ENCODE measurements around the gene GOLGA6D.
"Not testable (repeated sequence)": the region's sequence is repeated elsewhere in the genome, so short reads cannot be mapped to it uniquely, and the experiment has no call there.

Gene GOLGA6D, protein sequence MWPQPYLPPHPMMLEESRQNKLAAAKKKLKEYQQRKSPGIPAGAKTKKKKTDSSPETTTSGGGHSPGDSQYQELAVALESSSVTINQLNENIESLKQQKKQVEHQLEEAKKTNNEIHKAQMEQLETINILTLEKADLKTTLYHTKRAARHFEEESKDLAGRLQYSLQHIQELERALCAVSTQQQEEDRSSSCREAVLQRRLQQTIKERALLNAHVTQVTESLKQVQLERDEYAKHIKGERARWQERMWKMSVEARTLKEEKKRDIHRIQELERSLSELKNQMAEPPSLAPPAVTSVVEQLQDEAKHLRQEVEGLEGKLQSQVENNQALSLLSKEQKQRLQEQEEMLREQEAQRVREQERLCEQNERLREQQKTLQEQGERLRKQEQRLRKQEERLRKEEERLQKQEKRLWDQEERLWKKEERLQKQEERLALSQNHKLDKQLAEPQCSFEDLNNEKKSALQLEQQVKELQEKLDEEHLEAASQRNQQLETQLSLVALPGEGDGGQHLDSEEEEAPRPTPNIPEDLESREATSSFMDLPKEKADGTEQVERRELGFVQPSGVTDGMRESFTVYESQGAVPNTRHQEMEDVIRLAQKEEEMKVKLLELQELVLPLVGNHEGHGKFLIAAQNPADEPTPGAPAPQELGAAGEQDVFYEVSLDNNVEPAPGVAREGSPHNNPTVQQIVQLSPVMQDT

DNA sequence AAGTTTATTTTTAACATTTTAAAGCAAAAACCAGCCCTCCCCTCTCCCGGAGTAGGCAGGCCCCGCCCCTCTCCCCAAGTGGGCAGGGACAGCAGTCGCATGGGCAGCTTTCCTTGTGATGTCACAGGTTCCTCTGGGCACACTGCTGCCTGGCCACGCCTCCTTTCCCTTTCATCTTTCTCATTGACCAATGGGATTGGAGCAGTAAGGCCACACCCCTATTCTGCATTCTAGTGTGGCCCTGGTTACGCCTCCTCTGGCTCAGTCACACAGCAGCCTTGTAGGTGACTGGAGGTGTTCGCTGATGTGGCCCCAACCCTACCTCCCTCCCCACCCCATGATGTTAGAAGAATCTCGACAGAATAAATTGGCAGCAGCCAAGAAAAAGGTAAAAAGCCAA lies at the start of gene GOLGA6D:
GOLGA6D (plus strand) TSS at position 264 of the 400 bp plus-strand sequence; CDS start at position 305, 41 bp downstream.
- DNase-seq (ENCODE audit: low read depth), result not testable (repeated sequence)

DNA sequence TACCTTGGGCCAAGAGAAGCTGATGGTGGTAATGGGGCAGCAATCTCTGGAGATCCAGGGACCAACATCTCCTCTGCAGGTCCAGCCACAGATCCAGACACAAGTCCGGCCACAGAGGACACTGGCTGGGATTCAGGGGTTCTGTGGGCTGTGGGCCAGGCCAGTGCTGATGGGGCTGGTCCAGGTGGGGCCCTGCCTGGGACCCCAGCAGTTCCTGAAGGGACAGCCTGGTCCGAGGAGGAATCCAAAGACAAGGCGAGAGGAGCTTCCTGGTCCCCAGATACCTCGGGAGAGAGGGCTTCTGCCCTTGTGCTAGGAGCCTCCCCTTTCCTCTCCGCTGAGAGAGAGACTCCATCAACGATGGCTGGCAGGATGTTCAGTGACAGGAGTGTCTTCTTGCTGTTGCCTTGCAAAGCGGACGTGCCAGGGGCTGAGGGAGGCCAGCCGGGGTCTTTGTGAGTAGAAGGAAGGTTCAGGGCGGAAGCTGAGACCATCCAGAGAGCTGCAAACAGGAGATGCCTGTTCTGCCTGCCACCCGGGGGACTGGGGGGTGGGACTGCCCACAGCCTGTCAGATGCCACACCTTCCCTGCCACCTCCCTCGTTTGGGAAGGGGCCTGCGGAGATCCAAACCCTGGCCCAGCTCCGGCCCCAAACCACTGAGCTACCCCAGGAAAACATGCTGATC lies 49.0 kb upstream of the GOLGA6D start:
- DNase-seq (ENCODE audit: low read depth), result no peak

DNA sequence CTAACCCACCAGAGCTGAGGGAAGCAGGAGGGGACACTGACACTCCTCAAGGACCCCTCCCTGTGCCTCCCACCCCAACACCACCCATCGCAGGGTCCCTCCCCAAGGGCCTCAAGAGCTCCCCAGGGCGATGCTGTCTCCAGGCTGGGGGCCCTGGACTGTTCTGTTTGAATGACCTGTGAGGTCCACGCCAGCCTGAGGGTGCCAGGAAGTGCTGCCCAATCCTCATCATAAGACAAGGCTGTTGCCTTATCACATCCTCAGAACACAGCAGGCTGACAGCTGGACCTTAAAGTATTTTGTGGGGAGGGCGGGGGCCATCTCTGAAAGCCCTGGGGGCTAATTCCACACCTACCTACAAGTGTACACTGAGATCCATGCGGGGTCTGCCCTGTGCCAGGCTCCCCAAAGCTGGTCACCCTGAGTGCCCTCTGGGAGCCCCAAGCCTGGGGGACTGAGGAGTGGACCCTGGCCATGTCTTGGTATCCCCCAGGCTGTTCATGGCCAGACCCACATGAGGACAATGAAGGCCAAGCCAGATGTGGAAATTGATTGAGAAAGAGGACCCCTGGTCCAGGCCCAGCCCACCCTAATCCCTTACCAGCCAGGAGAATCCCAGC lies 48.3 kb upstream of the GOLGA6D start:
- DNase-seq (ENCODE audit: low read depth), result no peak

DNA sequence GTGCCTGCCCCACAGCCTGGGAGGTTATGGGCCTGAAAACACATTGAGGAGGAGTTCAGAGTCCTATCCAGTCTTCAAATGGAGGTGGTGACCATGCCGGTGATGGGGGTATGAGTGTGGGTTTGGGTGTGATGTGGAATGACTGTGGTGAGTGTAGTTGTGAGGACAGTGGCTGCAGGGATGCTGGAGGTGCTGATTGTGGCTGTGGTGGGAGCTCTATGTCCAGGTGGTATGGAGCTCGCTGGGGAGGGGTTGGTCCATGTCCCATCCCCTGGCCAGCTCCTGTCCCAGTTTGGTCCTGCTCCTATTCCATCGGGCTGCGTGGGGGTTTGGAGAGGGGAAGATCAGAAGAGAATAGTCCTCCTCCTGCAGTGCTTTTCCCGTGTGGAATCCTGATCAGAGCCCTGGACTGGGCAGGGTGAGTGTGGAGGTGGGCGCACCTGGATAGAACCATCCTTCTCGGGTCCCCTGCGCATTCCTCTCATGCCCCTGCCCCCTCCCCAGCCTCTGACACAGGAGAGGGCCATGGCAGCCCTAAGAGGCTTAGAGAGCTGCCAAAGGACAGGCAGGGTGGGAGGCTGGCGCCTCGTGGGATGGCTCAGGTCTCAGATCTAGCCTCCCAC lies 47.5 kb upstream of the GOLGA6D start:
- DNase-seq (ENCODE audit: low read depth), result no peak

DNA sequence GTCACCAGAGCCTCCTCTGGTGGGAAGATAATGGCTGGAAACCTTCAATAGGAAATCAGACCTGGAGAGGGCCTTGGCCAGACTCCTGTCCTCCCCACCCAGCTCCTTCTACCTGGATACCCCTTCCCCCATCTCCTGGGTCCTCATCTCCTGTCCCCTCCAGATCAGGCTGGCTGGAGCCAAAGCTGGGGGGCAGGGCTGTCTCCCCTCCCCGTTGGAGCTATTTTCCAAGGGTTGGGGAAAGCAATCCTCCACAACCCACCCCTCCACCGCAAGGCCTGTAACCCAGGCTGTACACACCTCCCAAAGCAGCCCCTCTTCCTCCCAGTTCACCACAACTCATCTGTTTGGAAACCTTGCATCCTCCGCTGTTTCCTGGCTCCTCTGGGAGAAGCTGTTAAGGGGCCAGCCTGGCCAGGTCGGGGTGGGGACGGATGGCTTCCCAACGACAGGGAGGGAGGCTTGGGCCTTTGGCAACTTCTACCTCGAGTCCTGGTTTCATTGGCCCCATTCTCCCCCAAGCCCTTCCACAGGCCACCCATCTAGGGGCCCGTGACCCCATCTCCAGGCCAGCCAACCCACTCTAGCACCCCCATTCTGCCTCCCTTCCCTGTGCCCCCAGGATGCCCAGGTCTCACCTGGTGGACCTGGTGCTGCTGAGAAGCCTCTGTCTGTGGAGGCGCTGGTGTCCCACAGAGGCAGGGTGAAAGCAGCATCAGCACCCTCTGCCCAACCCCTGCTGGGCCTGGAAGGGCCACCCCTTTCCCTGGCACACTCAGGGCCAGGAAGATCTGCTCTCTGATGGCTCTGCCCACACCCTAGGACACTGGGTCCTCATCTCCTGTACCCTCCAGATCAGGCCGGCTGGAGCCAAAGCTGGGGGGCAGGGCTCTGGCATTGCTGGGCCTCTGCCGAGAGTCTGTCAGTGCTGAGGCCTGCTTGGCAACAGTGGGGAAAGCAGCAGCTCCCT lies 46.6 kb upstream of the GOLGA6D start:
- no peak for DNase-seq (ENCODE audit: low read depth)

DNA sequence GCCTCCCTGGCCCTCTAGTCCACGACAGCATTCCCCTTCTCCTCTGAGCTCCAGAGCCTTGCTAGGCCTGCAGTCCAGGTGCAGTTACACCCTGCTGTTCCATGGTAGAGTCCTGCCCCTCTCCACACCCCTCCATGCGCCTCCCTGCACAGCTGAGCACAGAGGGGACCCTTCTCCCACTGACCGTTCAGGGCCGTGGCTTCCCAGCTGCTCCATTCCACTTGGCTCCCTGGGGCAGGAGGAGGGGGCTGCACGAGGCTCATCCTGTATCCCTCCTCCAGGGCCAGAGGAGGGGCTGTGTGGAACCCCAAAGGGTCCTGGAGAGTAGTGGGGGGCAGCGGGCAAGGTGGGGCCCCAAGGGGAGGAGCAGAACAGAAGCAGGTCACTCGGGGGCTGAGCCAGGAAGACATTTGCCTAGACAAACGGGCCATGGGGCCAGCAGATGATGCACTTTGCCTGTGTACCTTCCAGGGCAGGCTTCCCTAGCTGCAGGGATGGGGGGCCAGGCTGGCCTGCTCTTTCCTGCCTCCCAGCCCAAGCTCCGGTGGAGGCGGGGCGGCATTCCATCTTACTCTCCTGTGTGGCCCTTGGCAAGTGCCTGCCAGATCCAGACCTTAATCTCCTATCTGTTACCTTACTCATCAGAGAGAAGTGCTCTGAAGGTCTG lies 45.2 kb upstream of the GOLGA6D start:
- no peak for DNase-seq (ENCODE audit: low read depth)

DNA sequence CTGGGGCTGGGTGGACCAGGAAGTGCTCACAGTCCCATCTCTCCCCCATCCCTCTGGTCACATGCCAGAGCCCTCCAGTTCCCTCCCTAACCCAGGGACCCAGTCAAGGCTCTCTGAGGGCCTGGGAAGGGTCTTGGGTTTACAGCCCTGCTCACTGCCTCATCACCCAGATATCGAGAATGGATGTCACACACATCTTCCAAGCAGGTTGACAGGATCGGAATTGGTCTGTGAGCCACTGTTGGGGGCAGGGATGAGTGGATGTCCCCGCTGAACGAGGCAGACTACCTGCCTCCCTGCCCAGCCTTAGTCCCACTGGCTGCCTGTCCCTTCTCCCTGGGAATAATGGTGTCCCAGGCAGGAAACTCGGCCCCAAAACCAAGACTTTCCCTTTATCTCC lies 44.5 kb upstream of the GOLGA6D start:
- DNase-seq (ENCODE audit: low read depth), result no peak

DNA sequence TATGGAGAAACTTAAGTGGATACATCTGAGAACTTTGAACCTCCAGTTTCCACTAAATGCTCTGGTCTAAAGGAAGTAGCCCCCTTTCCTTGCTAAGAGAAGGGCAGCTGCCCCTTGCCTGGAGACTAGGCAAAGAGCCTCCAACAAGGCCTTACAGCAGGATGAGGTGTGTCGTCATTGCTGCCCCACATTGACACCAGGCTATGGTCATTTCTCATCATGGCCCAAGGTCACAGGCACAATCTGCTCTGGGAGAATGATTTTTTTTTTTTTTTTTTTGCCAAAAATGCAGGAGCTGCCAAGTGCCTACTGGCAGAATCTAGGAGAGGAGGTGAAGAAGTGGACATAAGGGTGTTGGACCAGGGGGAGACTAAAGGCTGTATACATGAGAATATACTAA lies 36.9 kb upstream of the GOLGA6D start:
- not testable (repeated sequence) for DNase-seq (ENCODE audit: low read depth)

DNA sequence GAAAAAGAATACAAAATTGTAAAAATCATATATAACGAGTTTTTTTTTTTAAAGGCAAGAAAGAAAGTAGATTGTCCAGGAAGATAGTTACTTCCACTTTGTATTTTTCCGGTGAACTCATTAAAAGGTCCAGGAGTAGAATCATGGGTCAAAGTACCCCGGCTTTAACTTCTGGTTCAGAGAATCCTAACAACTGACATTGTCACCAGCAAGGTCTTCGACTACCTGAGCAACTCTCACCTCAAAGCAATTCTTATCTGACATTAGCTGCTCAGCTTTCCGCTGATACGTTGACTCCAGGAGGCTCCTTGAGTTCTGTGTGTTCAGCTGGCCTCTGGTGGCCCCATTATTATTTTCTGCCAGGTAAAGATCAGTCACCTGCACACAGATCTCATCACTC lies 33.6 kb upstream of the GOLGA6D start:
- DNase-seq (ENCODE audit: low read depth), result not testable (repeated sequence)

DNA sequence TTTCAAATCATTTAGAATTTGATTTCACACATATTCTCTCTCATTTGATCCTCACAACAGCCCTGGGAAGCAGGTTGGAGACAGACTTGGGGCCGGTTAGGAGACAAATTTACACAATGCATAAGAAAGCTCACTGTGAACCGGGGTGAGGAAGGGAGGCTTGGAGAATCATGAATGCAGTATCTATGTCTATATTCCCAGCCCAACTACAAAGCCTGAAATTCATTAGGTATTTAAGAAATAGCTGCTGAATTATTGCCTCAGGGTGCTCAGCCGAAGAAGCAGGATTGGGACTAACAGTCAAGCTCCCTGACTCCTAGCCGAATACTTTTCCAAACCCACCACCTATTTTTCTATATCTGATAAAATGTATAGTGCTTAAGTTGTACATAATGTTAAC lies 32.9 kb upstream of the GOLGA6D start:
- DNase-seq (ENCODE audit: low read depth), result no peak

DNA sequence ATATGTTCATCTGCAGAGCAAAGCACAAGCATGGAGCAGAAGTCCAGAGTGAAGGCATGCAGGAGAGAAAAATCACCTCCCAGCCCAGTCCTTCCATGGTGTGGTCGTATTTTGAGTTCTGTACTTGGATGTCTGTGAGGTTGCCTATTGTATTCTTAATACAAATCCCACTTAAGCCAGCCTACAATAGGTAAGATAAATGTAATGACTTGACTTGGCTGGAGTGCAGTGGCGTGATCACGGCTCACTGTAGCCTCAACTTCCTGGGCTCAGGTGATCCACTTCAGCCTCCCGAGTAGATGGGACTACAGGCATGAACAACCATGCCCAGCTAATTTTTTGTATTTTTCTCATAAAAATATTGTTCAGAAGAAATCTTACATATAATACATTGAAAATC lies 31.3 kb upstream of the GOLGA6D start:
- not testable (repeated sequence) for DNase-seq (ENCODE audit: low read depth)

DNA sequence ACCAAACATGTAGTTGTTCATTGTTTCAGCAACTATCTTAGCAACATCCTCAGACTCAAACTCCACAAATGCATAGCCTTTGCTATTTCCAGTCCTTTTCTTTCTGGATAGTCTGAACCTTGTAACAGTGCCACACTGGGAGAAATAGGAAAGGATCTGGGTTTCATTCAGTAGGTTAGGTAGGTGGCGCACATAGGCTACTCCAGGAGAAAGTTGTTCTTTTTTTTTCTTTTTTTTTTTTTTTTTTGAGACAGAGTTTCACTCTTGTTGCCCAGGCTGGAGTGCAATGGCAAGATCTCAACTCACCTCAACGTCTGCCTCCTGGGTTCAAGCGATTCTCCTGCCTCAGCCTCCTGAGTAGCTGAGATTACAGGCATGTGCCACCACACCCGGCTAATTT lies 30.4 kb upstream of the GOLGA6D start:
- DNase-seq (ENCODE audit: low read depth), result not testable (repeated sequence)

DNA sequence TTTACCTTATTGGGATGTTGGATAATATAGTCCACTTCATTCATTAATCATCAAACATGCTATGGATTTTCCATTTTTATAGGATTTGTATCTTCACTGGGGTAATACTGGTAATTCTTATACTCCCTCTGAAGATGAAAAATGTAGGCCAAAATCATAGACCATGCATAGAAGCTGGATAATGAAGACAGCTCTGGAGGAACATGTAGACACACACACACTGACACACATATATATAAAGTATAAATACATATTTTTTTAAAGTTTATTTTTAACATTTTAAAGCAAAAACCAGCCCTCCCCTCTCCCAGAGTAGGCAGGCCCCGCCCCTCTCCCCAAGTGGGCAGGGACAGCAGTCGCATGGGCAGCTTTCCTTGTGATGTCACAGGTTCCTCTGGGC lies 24.6 kb upstream of the GOLGA6D start, which contains the start of gene GOLGA6C:
GOLGA6C (plus strand) TSS at position 301 of the 400 bp plus-strand sequence. CDS start 265 bp downstream, outside the sequence.
- DNase-seq (ENCODE audit: low read depth), result not testable (repeated sequence)

DNA sequence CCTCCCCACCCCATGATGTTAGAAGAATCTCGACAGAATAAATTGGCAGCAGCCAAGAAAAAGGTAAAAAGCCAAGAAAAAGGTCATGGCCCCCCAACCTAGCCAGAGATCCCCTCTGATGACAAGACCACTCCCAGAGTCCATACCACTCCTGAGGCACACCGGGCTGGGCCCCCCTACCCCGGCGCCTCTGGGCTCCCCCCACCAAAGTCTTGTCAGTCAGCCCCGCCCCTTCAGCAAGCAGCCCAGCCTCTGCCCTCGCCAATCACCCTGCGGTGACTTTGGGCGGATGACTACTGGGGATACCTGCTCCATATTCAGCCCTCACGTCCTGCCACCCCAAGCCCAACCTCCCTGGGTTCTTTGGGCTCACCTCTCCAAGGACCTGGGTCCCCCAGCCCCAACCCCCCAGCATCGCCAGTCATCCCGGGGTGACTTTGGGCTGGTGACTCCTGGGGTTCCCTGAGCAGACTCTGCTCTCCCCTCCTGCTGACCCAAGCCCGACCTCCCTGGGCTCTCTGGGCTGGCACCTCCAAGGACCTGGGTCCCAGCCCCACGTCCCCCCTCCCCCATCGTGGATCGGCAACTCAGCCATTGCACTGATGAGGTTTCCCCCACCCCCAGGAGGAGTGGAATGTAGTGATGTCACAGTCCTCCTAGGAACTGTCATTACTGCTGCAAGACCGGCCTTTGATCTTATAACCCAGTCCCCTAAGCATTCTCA lies 23.9 kb upstream of the GOLGA6D start:
- DNase-seq (ENCODE audit: low read depth), result not testable (repeated sequence)

DNA sequence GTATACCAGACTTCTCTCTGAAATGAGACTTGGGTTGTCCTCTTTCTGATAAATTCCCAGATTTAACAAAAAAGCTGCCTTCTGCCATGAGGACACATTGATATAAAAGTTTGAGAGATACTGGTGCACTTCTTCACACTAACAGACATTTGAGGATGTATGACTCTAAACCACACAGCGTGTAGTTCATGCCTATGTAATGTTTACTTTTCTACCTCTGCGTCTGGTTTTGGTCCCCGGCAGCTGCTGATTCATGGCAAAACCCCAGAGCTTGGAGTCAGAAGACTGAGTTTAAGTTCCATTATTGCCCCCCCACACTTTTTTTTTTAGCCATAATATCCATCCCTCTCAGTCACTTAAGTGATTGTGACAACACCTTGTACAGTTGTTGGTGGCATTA lies 22.8 kb upstream of the GOLGA6D start:
- DNase-seq (ENCODE audit: low read depth), result not testable (repeated sequence)

DNA sequence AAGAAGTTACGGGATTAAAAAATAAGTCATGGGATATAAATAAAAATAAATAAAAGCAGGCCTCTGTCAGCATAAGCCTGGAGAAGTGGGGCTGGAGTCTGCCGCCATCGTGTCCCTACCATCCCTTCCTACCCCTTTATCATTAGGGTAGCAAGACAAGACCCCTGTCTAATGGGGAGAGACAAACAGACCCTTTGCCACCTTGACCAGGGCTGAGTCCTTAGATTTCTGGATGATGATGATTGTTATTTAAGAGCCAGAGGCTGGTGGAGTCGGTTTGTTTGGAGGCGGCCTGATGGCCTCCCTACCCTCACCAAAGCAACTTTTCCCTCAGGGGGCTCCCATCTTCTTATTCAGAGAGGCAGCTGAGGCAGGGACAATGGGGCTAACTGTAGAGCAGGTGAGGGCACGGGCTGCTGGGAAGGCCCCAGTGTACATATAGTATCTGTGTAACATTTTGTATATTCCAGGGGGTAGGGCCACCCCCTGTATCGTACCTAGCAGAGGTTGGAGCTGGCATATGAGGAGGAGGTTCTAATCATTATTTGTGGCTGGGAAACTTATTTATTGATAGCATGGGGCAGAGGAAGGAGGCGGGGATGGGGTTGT lies 8.8 kb upstream of the GOLGA6D start:
- DNase-seq (ENCODE audit: low read depth), result not testable (repeated sequence)

DNA sequence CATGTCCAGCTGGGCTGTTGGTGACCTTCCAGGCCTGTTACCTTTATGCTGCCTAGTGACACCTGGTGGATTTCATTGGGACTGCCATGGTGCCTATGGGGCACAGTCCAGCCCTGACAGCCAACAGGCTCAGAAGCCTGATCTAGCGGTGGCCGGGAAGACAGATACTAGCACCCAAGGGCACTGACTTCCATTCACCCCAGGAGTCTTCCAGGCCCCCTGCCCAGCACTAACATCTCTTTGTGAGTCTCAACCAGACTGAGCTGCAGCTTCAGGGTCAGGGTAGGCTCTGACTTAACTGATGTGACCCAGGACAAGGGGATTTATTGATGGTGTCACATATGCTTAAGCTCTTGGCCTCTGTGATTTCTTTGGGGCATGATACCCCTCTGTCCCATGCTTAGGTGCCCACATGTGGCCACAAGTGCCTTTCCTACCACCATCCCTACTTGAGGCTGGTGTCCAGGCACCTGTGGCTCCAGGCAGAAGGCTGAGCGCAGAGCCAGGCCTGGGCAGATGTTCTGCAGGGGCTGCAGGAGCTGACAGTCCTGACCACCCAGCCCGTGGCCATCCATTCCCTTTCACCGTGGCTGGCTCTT lies 8.0 kb upstream of the GOLGA6D start:
- DNase-seq (ENCODE audit: low read depth), result peak; percentile 24

DNA sequence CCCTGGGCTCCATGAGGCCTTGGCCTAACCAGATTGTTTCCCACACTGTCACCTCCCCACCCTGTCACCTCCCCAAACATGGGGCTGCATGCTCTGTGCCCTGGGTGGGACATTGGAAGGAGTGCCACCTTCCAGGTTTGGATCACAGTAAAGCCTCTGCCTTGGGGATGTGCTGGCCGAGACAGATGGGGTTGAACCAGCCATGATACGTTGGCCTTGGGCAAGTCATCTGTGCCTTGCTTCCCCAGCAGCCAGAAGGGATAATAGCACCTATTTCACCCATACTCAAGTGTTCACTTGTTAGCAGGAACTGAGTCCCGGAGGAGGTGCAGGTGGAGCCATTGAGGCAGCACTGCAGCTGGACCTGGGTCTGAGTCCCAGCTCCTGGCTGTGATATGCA lies 7.0 kb upstream of the GOLGA6D start:
- DNase-seq (ENCODE audit: low read depth), result not testable (repeated sequence)
